Measurements from ENCODE around the gene PAQR3.

The PAQR3 gene

DNA sequence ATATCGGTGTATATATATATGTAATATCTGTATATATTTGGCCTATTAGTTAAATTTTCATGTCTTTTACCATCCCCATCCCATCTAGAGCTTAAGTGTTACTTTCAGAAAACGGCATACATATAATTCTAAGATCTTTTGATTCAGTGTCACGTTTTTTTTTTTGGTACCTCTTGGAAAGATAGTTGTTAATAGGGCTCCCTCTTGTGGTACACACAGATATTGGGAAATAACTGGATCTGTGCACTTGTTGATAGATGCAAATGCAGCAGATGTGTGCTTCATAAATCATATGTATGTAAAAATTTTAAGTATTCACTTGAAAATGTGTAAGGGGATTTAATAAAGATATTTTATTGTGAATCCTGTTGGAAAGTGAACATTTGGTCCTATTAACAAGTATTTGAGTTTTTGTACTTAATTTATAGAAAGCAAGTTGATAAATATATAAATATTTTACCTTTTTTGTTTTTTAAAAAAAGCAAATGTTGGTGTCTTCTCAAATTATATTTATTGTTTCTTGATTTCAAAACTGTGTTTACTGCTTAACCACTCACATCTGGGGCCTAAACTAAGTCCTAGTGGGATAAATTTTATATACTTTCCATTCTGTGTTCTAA lies 74.7 kb downstream of the PAQR3 start:
- H3K9ac ChIP-seq (ENCODE audit: low read depth in 1 of 2, low read length in 2 of 2): no peak overlapping the region
- H3K27me3 ChIP-seq (ENCODE audit: control insufficient read depth in 2 of 2, insufficient read depth in 2 of 2, low read length in 2 of 2): no peaks in the 10 kb centered on the region
- H3K4me1 ChIP-seq (ENCODE audit: control insufficient read depth in 2 of 2, insufficient read depth in 2 of 2, low read length in 2 of 2): peaks cover 14 to 17% of the 10 kb centered on the region in 2 donors
- H3K27ac ChIP-seq (ENCODE audit: low read depth in 2 of 2, low read length in 2 of 2): no peak overlapping the region
- H3K9me3 ChIP-seq (ENCODE audit: control insufficient read depth in 2 of 2, low read length in 2 of 2): no peaks in the 10 kb centered on the region
- H3K36me3 ChIP-seq (ENCODE audit: control insufficient read depth in 2 of 2, insufficient read depth in 2 of 2, low read length in 2 of 2): peaks cover 20 to 24% of the 10 kb centered on the region in 2 donors
- H3K4me3 ChIP-seq (ENCODE audit: low read length in 2 of 2): no peak overlapping the region

DNA sequence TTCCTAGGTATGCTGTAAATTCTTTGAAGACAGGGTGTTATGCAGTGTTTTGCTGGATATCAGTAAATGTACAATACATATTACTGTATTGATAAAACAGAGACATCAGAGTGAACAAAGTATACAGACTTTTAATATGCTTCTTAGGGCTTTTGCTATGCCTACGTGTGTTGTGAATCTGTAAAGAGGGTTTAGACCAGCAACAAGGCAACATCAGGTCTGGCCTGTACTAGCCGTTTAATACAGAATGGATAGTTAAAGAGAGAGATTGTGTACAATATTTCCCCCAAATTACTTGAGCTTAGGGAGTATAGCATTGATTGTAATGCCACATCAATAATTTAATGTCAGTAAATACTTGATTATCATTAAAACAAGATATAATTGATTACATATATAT lies 75.2 kb downstream of the PAQR3 start:
- no peak overlapping the region for H3K9ac ChIP-seq (ENCODE audit: low read depth in 1 of 2, low read length in 2 of 2)
- peaks cover 20 to 24% of the 10 kb centered on the region in 2 donors for H3K36me3 ChIP-seq (ENCODE audit: control insufficient read depth in 2 of 2, insufficient read depth in 2 of 2, low read length in 2 of 2)
- H3K27ac ChIP-seq (ENCODE audit: low read depth in 2 of 2, low read length in 2 of 2): no peak overlapping the region
- H3K4me1 ChIP-seq (ENCODE audit: control insufficient read depth in 2 of 2, insufficient read depth in 2 of 2, low read length in 2 of 2): peaks cover 14 to 17% of the 10 kb centered on the region in 2 donors
- H3K4me3 ChIP-seq (ENCODE audit: low read length in 2 of 2): no peak overlapping the region
- no peaks in the 10 kb centered on the region for H3K9me3 ChIP-seq (ENCODE audit: control insufficient read depth in 2 of 2, low read length in 2 of 2)
- H3K27me3 ChIP-seq (ENCODE audit: control insufficient read depth in 2 of 2, insufficient read depth in 2 of 2, low read length in 2 of 2): no peaks in the 10 kb centered on the region

DNA sequence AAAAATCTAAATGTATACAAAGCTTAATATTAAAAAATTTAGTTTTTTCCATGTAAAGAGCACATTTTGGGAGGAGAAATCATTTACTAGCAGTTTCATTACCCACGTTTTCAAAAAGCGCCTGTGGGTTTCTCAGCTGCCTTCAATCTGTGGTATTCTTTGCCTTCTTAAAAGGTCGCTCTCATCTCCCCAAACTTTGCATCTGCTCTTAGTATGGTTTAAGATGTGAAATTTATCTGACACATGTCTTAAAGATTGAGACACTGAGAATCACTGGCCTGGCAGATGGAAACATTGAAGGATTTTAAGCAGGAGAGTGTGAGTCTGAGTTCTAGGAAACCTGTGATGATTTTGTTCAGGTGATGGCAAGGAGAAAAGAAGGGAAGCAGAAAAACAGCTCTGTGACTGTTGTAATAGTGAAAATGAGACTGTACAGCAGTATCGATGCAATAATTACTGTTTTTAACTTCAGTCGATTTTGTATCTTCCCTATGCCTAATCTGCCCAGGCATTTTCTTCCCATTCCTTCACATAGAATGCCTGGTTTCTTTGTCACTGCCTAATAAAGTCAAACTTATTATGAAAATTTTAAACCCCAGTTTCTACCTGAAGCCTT lies 75.9 kb downstream of the PAQR3 start:
- H3K4me3 ChIP-seq (ENCODE audit: low read length in 2 of 2): no peak overlapping the region
- peaks cover 14 to 17% of the 10 kb centered on the region in 2 donors for H3K4me1 ChIP-seq (ENCODE audit: control insufficient read depth in 2 of 2, insufficient read depth in 2 of 2, low read length in 2 of 2)
- H3K9me3 ChIP-seq (ENCODE audit: control insufficient read depth in 2 of 2, low read length in 2 of 2): no peaks in the 10 kb centered on the region
- peaks cover 18 to 24% of the 10 kb centered on the region in 2 donors for H3K36me3 ChIP-seq (ENCODE audit: control insufficient read depth in 2 of 2, insufficient read depth in 2 of 2, low read length in 2 of 2)
- H3K27me3 ChIP-seq (ENCODE audit: control insufficient read depth in 2 of 2, insufficient read depth in 2 of 2, low read length in 2 of 2): no peaks in the 10 kb centered on the region
- H3K9ac ChIP-seq (ENCODE audit: low read depth in 1 of 2, low read length in 2 of 2): no peak overlapping the region
- H3K27ac ChIP-seq (ENCODE audit: low read depth in 2 of 2, low read length in 2 of 2): no peak overlapping the region

DNA sequence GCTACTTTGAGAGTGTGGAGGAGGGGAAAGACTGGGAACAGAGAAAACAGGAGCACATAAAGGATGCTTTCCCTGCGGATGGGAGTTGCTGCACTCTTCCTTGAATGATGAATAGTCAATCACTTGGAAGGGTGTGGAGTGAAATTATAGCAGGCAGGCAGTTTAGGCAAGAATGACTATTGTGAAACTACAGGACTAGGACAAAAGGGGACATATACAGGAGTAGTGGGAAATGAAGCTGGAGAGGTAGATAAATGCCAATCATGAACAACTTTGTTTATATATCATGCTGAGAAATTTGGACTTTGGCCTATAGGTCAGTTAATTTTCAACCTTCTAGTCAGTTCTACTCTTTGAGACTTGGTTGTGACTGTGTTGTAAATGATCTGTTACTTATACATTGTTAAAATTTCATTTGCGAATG lies 76.9 kb downstream of the PAQR3 start:
- H3K27ac ChIP-seq (ENCODE audit: low read depth in 2 of 2, low read length in 2 of 2): no peak overlapping the region
- H3K27me3 ChIP-seq (ENCODE audit: control insufficient read depth in 2 of 2, insufficient read depth in 2 of 2, low read length in 2 of 2): no peaks in the 10 kb centered on the region
- H3K4me1 ChIP-seq (ENCODE audit: control insufficient read depth in 2 of 2, insufficient read depth in 2 of 2, low read length in 2 of 2): peaks cover 14 to 17% of the 10 kb centered on the region in 2 donors
- no peaks in the 10 kb centered on the region for H3K9me3 ChIP-seq (ENCODE audit: control insufficient read depth in 2 of 2, low read length in 2 of 2)
- no peak overlapping the region for H3K9ac ChIP-seq (ENCODE audit: low read depth in 1 of 2, low read length in 2 of 2)
- H3K36me3 ChIP-seq (ENCODE audit: control insufficient read depth in 2 of 2, insufficient read depth in 2 of 2, low read length in 2 of 2): peaks cover 15 to 20% of the 10 kb centered on the region in 2 donors
- no peak overlapping the region for H3K4me3 ChIP-seq (ENCODE audit: low read length in 2 of 2)

All from mucosa of rectum (tissue), 2 donors.